Measurements from ENCODE around the gene PCCA. TPM values are rescaled to one million over a fixed set of nuclear protein-coding genes. Genes with fewer than 3 reads are reported as not detected.

PCCA gene
- total and polyA plus RNA-seq, 9 donors = 23.5 to 62.4 (median 45.8) TPM

- H3K27me3 ChIP-seq = no peaks in the 10 kb centered on the region
- H3K4me1 ChIP-seq (ENCODE audit: insufficient read depth) = peaks cover 1% of the 10 kb centered on the region
- H3K9me3 ChIP-seq = no peaks in the 10 kb centered on the region
- intact Hi-C loops (cut with DNase I) = no loop called here
- no peak for DNase-seq
- no peak for TF ChIP-seq POLR2A (IDR thresholded peaks at IDR 0.05)
- TF ChIP-seq EP300 (IDR thresholded peaks at IDR 0.05) = no peak
- TF ChIP-seq, protein P1, sequence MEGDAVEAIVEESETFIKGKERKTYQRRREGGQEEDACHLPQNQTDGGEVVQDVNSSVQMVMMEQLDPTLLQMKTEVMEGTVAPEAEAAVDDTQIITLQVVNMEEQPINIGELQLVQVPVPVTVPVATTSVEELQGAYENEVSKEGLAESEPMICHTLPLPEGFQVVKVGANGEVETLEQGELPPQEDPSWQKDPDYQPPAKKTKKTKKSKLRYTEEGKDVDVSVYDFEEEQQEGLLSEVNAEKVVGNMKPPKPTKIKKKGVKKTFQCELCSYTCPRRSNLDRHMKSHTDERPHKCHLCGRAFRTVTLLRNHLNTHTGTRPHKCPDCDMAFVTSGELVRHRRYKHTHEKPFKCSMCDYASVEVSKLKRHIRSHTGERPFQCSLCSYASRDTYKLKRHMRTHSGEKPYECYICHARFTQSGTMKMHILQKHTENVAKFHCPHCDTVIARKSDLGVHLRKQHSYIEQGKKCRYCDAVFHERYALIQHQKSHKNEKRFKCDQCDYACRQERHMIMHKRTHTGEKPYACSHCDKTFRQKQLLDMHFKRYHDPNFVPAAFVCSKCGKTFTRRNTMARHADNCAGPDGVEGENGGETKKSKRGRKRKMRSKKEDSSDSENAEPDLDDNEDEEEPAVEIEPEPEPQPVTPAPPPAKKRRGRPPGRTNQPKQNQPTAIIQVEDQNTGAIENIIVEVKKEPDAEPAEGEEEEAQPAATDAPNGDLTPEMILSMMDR (IDR thresholded peaks at IDR 0.05) = no peak
- no peak overlapping the region for H3K4me3 ChIP-seq
- H3K36me3 ChIP-seq = no peaks in the 10 kb centered on the region
- 9 to 15% (median 14%) methylated on average over 1 of the region's 1 CpG for whole genome bisulfite sequencing, 3 donors
- H3K27ac ChIP-seq = no peak overlapping the region
These were observed 273.9 kb downstream of the PCCA start for GRCh38 chr13:100362781-100363180.

GRCh38 chr13:100363285-100363711 lies 274.4 kb downstream of the PCCA start:
- Histone ChIP-seq H3K4me3 (no peak overlapping the region), H3K9me3 (no peaks in the 10 kb centered on the region), H3K4me1 (ENCODE audit: insufficient read depth) (peaks cover 1% of the 10 kb centered on the region), H3K27ac (no peak overlapping the region), H3K36me3 (no peaks in the 10 kb centered on the region), H3K27me3 (no peaks in the 10 kb centered on the region)
- intact Hi-C loops (cut with DNase I) = no loop called here
- 13 to 18% (median 14%) methylated on average over 3 of the region's 3 CpGs for WGBS, 3 donors
- no peak for DNase-seq
- TF ChIP-seq POLR2A (IDR thresholded peaks at IDR 0.05) = no peak
- TF ChIP-seq, protein P1 (IDR thresholded peaks at IDR 0.05) = no peak
- TF ChIP-seq EP300 (IDR thresholded peaks at IDR 0.05) = no peak

DNA sequence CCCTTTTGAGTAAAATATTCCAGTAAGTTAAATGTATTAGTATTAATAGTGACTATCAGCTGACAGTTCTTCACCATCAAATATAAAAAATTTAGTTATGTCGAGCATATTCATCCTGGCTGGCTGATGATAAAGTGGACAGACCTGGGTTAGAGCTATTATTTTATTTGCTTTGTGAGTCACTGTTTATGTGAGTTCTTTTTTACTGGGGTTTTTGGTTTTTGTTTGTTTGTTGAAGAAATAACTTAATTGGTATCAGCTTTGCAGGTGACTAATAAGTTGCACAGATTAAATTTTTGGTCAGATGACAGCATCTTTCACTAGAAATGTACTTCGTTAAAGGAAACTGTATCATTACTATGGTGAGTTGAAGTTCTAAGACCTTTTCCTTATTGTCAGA lies 275.0 kb downstream of the PCCA start:
- H3K27ac ChIP-seq = no peak overlapping the region
- H3K9me3 ChIP-seq = no peaks in the 10 kb centered on the region
- no peak overlapping the region for H3K4me3 ChIP-seq
- 42 to 53% (median 52%) methylated on average over 2 of the region's 2 CpGs for WGBS, 3 donors
- no peaks in the 10 kb centered on the region for H3K27me3 ChIP-seq
- intact Hi-C loops (cut with DNase I) = no loop called here
- peaks cover 1% of the 10 kb centered on the region for H3K4me1 ChIP-seq (ENCODE audit: insufficient read depth)
- DNase-seq = no peak
- no peak for TF ChIP-seq EP300 (IDR thresholded peaks at IDR 0.05)
- TF ChIP-seq, protein P1 (IDR thresholded peaks at IDR 0.05) = no peak
- TF ChIP-seq POLR2A (IDR thresholded peaks at IDR 0.05) = no peak
- H3K36me3 ChIP-seq = no peaks in the 10 kb centered on the region

DNA sequence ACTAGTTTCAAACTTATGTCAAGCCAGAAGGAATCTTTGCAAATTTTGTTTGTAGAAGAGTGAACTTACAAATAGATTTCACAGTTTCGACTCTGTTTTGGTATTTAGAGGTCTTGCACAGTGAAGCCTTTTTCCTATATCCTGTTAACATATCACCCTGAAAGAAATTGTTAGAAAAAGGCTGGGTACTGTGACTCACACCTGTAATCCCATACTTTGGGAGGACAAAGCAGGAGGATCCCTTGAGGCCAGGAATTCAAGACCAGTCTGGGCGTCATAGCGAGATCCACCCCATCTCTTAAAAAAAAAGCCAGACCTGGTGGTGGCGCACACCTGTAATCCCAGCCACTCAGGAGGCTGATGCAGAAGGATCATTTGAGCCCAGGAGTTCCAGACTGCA lies 275.7 kb downstream of the PCCA start:
- WGBS, 3 donors = 94 to 95% (median 94%) methylated on average over 4 of the region's 4 CpGs
- intact Hi-C loops (cut with DNase I) = no loop called here

More for the DNA sequence above, 275.7 kb downstream of the PCCA start:
- no peaks in the 10 kb centered on the region for H3K36me3 ChIP-seq
- no peaks in the 10 kb centered on the region for H3K9me3 ChIP-seq
- H3K4me1 ChIP-seq (ENCODE audit: insufficient read depth) = peaks cover 1% of the 10 kb centered on the region
- H3K27ac ChIP-seq = no peak overlapping the region
- TF ChIP-seq POLR2A (IDR thresholded peaks at IDR 0.05) (no peak), EP300 (IDR thresholded peaks at IDR 0.05) (no peak)
- TF ChIP-seq, protein P1 (IDR thresholded peaks at IDR 0.05) = no peak
- no peak for DNase-seq
- no peaks in the 10 kb centered on the region for H3K27me3 ChIP-seq
- H3K4me3 ChIP-seq = no peak overlapping the region
